ENCODE data around the gene ATXN7L3B.

- TF ChIP-seq ZKSCAN1 (IDR thresholded peaks at IDR 0.05; ENCODE audit: low read depth, low read length) (no peak), ZNF57 (CRISPR knock-in tag; IDR thresholded peaks at IDR 0.05) (no peak), CTCF (IDR thresholded peaks at IDR 0.05 in 2 of 3, conservative IDR thresholded peaks at IDR 0.05 in 1 of 3; ENCODE audit: insufficient read depth in 2 of 3, low read depth in 1 of 3, low read length in 3 of 3) (no peak), ZNF184 (CRISPR knock-in tag; IDR thresholded peaks at IDR 0.05) (no peak), REST (IDR thresholded peaks at IDR 0.05; ENCODE audit: borderline replicate concordance) (no peak), REST (CRISPR knock-in tag; IDR thresholded peaks at IDR 0.05; ENCODE audit: low read depth) (no peak), NCOR1 (IDR thresholded peaks at IDR 0.05) (no peak), MTA3 (IDR thresholded peaks at IDR 0.05; ENCODE audit: borderline replicate concordance) (no peak), NR2C1 (IDR thresholded peaks at IDR 0.05) (no peak), NR2C1 (tag; IDR thresholded peaks at IDR 0.05) (no peak)
Measured at GRCh38 chr12:74515849-74516248, 21.8 kb upstream of the ATXN7L3B start.
